WTC11 (cell line): ENCODE measurements around the gene PKP3. TPM values are rescaled to one million over a fixed set of nuclear protein-coding genes. Genes with fewer than 3 reads are reported as not detected.

ENCODE experiments used
- ATAC-seq: fragments of 200-7000 bp; cut with Tn5 transposase; 2 replicates; pipeline ENCODE4 v1.10.0; 2021; ENCODE audit warnings: mild to moderate bottlenecking, moderate library complexity
- CTCF ChIA-PET: fragments of 300-600 bp; sonication (Branson Sonifier 250); formaldehyde crosslinking; loops from one replicate; lab custom pipeline; 2021; ENCODE audit warnings: antibody characterized with exemption; lab: Charles Lee
- POLR2A ChIA-PET: fragments of 350-600 bp; sonication (Branson Sonifier 250); formaldehyde crosslinking; loops from one replicate; lab custom pipeline; 2021; ENCODE audit warnings: antibody characterized with exemption; lab: Charles Lee
- DNase-seq: peaks from one replicate; pipeline ENCODE4 v3.0.0; 2021; ENCODE audit warnings: low spot score
- H3K27ac Mint-ChIP-seq: 2 replicates; pipeline ENCODE4 v1.8.0; 2021; ENCODE audit warnings: mixed read lengths
- H3K27me3 Mint-ChIP-seq: 2 replicates; pipeline ENCODE4 v1.8.0; 2021; ENCODE audit warnings: low read depth, mild to moderate bottlenecking, moderate library complexity, mixed read lengths
- H3K36me3 Mint-ChIP-seq: 2 replicates; pipeline ENCODE4 v1.8.0; 2021; ENCODE audit warnings: mixed read lengths
- H3K4me1 Mint-ChIP-seq: 2 replicates; pipeline ENCODE4 v1.8.0; 2022; ENCODE audit warnings: mixed read lengths
- H3K4me3 Mint-ChIP-seq: 2 replicates; pipeline ENCODE4 v1.8.0; 2021; ENCODE audit warnings: mild to moderate bottlenecking, moderate library complexity, mixed read lengths
- H3K9me3 Mint-ChIP-seq: 2 replicates; pipeline ENCODE4 v1.8.0; 2021; ENCODE audit warnings: mixed read lengths
- AFF4 ChIP-seq: sonication (generic); formaldehyde crosslinking; IDR thresholded peaks from 2 replicates; pipeline ENCODE4 v1.8.1; 2023; ENCODE audit warnings: mild to moderate bottlenecking, missing genetic modification reagents, borderline replicate concordance
- FOXP1 ChIP-seq: sonication (generic); formaldehyde crosslinking; IDR thresholded peaks from 2 replicates; pipeline ENCODE4 v1.8.0; 2022; ENCODE audit warnings: missing genetic modification reagents, mild to moderate bottlenecking, moderate library complexity, borderline replicate concordance
- GABPB1 ChIP-seq: sonication (generic); formaldehyde crosslinking; IDR thresholded peaks from 2 replicates; pipeline ENCODE4 v1.8.1; 2023; ENCODE audit warnings: mild to moderate bottlenecking, missing genetic modification reagents
- GTF2I ChIP-seq: fragments of 250-450 bp; sonication (Bioruptor Pico); conservative IDR thresholded peaks from 2 replicates; pipeline ENCODE4 v1.4.0; 2021; ENCODE audit warnings: mild to moderate bottlenecking
- IRF2 ChIP-seq: sonication (generic); formaldehyde crosslinking; IDR thresholded peaks from 2 replicates; pipeline ENCODE4 v1.8.0; 2022; ENCODE audit warnings: low read depth, missing genetic modification reagents, borderline replicate concordance
- JUN ChIP-seq: sonication (generic); formaldehyde crosslinking; IDR thresholded peaks from 2 replicates; pipeline ENCODE4 v1.8.0; 2023; ENCODE audit warnings: mild to moderate bottlenecking, missing genetic modification reagents
- KAT7 ChIP-seq: sonication (generic); formaldehyde crosslinking; IDR thresholded peaks from 2 replicates; pipeline ENCODE4 v1.8.1; 2023; ENCODE audit warnings: missing genetic modification reagents, mild to moderate bottlenecking, borderline replicate concordance
- MYBL2 ChIP-seq: sonication (generic); formaldehyde crosslinking; IDR thresholded peaks from 2 replicates; pipeline ENCODE4 v1.8.1; 2023; ENCODE audit warnings: mild to moderate bottlenecking, moderate library complexity, missing genetic modification reagents
- RELA ChIP-seq: sonication (generic); formaldehyde crosslinking; IDR thresholded peaks from 2 replicates; pipeline ENCODE4 v1.8.1; 2022; ENCODE audit warnings: missing genetic modification reagents, mild to moderate bottlenecking, borderline replicate concordance
- RORB ChIP-seq: fragments of 250-450 bp; sonication (Bioruptor Pico); IDR thresholded peaks from 2 replicates; pipeline ENCODE4 v1.9.0; 2021; ENCODE audit warnings: mild to moderate bottlenecking
- STAT6 ChIP-seq: sonication (generic); formaldehyde crosslinking; conservative IDR thresholded peaks from 2 replicates; pipeline ENCODE4 v1.8.1; 2023; ENCODE audit warnings: mild to moderate bottlenecking, low read depth, missing genetic modification reagents, moderate library complexity
- TEAD4 ChIP-seq: sonication (generic); formaldehyde crosslinking; IDR thresholded peaks from 2 replicates; pipeline ENCODE4 v1.8.0; 2022; ENCODE audit warnings: mild to moderate bottlenecking, missing genetic modification reagents
- ZBTB43 ChIP-seq: sonication (generic); formaldehyde crosslinking; IDR thresholded peaks from 2 replicates; pipeline ENCODE4 v1.8.1; 2023; ENCODE audit warnings: mild to moderate bottlenecking, missing genetic modification reagents
- ZNF219 ChIP-seq: sonication (generic); formaldehyde crosslinking; IDR thresholded peaks from 2 replicates; pipeline ENCODE4 v1.8.0; 2023; ENCODE audit warnings: missing genetic modification reagents, mild to moderate bottlenecking, borderline replicate concordance
- ZNF281 ChIP-seq: sonication (generic); formaldehyde crosslinking; IDR thresholded peaks from 2 replicates; pipeline ENCODE4 v1.8.0; 2023; ENCODE audit warnings: mild to moderate bottlenecking, missing genetic modification reagents
- ZNF317 ChIP-seq: sonication (generic); formaldehyde crosslinking; IDR thresholded peaks from 2 replicates; pipeline ENCODE4 v1.8.1; 2023; ENCODE audit warnings: low read depth, mild to moderate bottlenecking, moderate library complexity, missing genetic modification reagents, borderline replicate concordance
- ZNF396 ChIP-seq: fragments of 250-450 bp; sonication (Bioruptor Pico); IDR thresholded peaks from 2 replicates; pipeline ENCODE4 v1.8.0; 2021; ENCODE audit warnings: mild to moderate bottlenecking, moderate library complexity, borderline replicate concordance
- ZNF512 ChIP-seq: sonication (generic); formaldehyde crosslinking; IDR thresholded peaks from 2 replicates; pipeline ENCODE4 v1.8.1; 2022; ENCODE audit warnings: missing genetic modification reagents, borderline replicate concordance
- total RNA-seq: library from RNA; stranded (reverse); gene quantifications from 3 replicates; pipeline ENCODE4 v1.2.3, GENCODE V29; 2021

The PKP3 gene
- total RNA-seq, 1 experiment from 2014 or later = 17.3 TPM

GRCh38 chr11:368414-369335 is 25.3 kb upstream of the PKP3 start:
- Mint-ChIP-seq H3K36me3 (peaks cover 12% of the 10 kb centered on the region), H3K9me3 (0 out of 2 replicates have a peak, but pooled peaks cover under 1% of the 10 kb centered on the region), H3K4me1 (peaks cover 24% of the 10 kb centered on the region), H3K4me3 (peak overlapping the region; percentile 88)
- DNase-seq = peak; percentile 43
- ChIA-PET CTCF (interaction anchor here (0.6 to 8.1 kb wide), 8 partner anchors 21 to 116 kb away, joined by 3 to 96 read pairs (median 5); partner anchors contain the start of genes IFITM2 and PTDSS2), POLR2A (interaction anchor here (1.2 kb wide), 1 partner anchor 161 kb away, joined by 6 read pairs; the partner anchor contains the start of genes BET1L and RIC8A)
- TF ChIP-seq KAT7 = no peak
- TF ChIP-seq GABPB1 (CRISPR knock-in tag) = no peak
- no peak for TF ChIP-seq RORB (CRISPR knock-in tag)
- TF ChIP-seq FOXP1 = peak; percentile 35; the same call in 1 of the 2 replicates
- no peak for TF ChIP-seq JUN
- TF ChIP-seq, all 79 proteins: peak for 1
- H3K27me3 Mint-ChIP-seq = peaks cover 8% of the 10 kb centered on the region
- ATAC-seq = peak; percentile 6; the same call in 1 of the 2 replicates
- peak overlapping the region; percentile 41; the same call in 1 of the 2 replicates for H3K27ac Mint-ChIP-seq

GRCh38 chr11:369336-370018 is 24.5 kb upstream of the PKP3 start, which contains the start of gene B4GALNT4:
TSS of gene B4GALNT4 (plus strand) at chr11:369499. CDS start at chr11:369804, 305 bp downstream.
- ATAC-seq = peak; percentile 3; the same call in 1 of the 2 replicates
- peak; percentile 40 for DNase-seq
- Mint-ChIP-seq H3K4me1 (peaks cover 24% of the 10 kb centered on the region), H3K36me3 (peaks cover 19% of the 10 kb centered on the region), H3K9me3 (0 out of 2 replicates have a peak, but pooled peaks cover 7% of the 10 kb centered on the region), H3K27ac (peak within 1 kb of the TSS; percentile 87), H3K27me3 (peaks cover 8% of the 10 kb centered on the region), H3K4me3 (peak within 1 kb of the TSS; percentile 88)
- ChIA-PET POLR2A (interaction anchor here (1.2 kb wide), 1 partner anchor 162 kb away, joined by 6 read pairs; the partner anchor contains the start of genes BET1L and RIC8A), CTCF (interaction anchor here (1.0 to 2.3 kb wide), 5 partner anchors 21 to 119 kb away, joined by 3 to 12 read pairs (median 5); no protein-coding TSS in a partner anchor)
- TF ChIP-seq ZNF281 (CRISPR knock-in tag) = no peak
- TF ChIP-seq TEAD4 (CRISPR knock-in tag) = no peak
- no peak for TF ChIP-seq MYBL2 (CRISPR knock-in tag)
- no peak for TF ChIP-seq RELA
- TF ChIP-seq IRF2 (CRISPR knock-in tag) = no peak
- TF ChIP-seq KAT7 = no peak
- TF ChIP-seq ZNF396 = no peak
- TF ChIP-seq ZBTB43 (CRISPR knock-in tag) = no peak
- TF ChIP-seq STAT6 (CRISPR knock-in tag) = no peak
- TF ChIP-seq ZNF317 = no peak
- no peak for TF ChIP-seq AFF4 (CRISPR knock-in tag)
- TF ChIP-seq GTF2I (CRISPR knock-in tag) = no peak
- no peak for TF ChIP-seq ZNF219
- TF ChIP-seq ZNF512 = no peak
- no peak for TF ChIP-seq FOXP1
